HepG2 (cell line): ENCODE measurements around the gene PRR36. TPM values are rescaled to one million over a fixed set of nuclear protein-coding genes. Genes with fewer than 3 reads are reported as not detected.
A peak's percentile ranks its signal among the peaks of the same experiment; 100 is the strongest.

ENCODE experiments used
- ATAC-seq: fragments of 200-7000 bp; cut with Tn5 transposase; 3 replicates; pipeline ENCODE4 v1.9.1; 2020; ENCODE audit warnings: mild to moderate bottlenecking, moderate library complexity
- BruUV-seq: library from RNA; stranded (reverse); fragments of 400-500 nt; replicated peaks from 2 replicates; lab custom pipeline; 2021; lab: Mats Ljungman, UMichigan
- CTCF ChIA-PET: fragments of 300-600 bp; formaldehyde crosslinking; extraction: SDS; loops from one replicate; lab custom pipeline; 2021; ENCODE audit warnings: low total read pairs, inconsistent platforms, low intra/inter-chr PET ratio; lab: Yijun Ruan, JAX
- POLR2A ChIA-PET: fragments of 350-600 bp; sonication (Branson Sonifier 250); formaldehyde crosslinking; loops from one replicate; lab custom pipeline; 2020; ENCODE audit warnings: antibody characterized with exemption, inconsistent platforms; lab: Yijun Ruan, JAX
- DNase-seq: peaks from one replicate; pipeline ENCODE4 v3.0.0-alpha.2; 2015; ENCODE audit warnings: low spot score
- FAIRE-seq: peaks from 3 replicates; lab custom pipeline; 2011; peaks lifted over from hg19 to GRCh38; lab: Jason Lieb, UNC
- H2AFZ ChIP-seq: one replicate; pipeline ENCODE4 v1.6.1; 2011; ENCODE audit warnings: low read length, inconsistent platforms
- H3K27ac ChIP-seq: fragments of 300-600 bp; 3 replicates; pipeline ENCODE4 v1.8.0; 2011; ENCODE audit warnings: mixed run types, mild to moderate bottlenecking, mixed read lengths, low read length, inconsistent platforms; ENCODE audit not compliant: insufficient read depth; ENCODE audit errors: extremely low read length
- H3K27me3 ChIP-seq, 2 experiments: fragments of 200-600 bp in 1 of 2; 2 replicates in 1 of 2; 3 replicates in 1 of 2; pipeline versions ENCODE4 v1.6.0 to v1.8.0; 2011; ENCODE audit warnings: low read length in 2 of 2, mild to moderate bottlenecking in 2 of 2, moderate library complexity in 2 of 2, inconsistent platforms in 1 of 2; ENCODE audit not compliant: insufficient read depth in 2 of 2, control insufficient read depth in 1 of 2
- H3K36me3 ChIP-seq, 2 experiments: fragments of 200-600 bp in 1 of 2; replicated peaks in 1 of 2; 2 replicates in 1 of 2; 3 replicates in 1 of 2; pipeline versions ENCODE4 v1.5.1 to v1.8.0; 2011; ENCODE audit warnings: low read length in 2 of 2, inconsistent platforms in 1 of 2; ENCODE audit not compliant: insufficient read depth in 2 of 2, control insufficient read depth in 1 of 2
- H3K4me1 ChIP-seq: 2 replicates; pipeline ENCODE4 v1.5.1; 2012; ENCODE audit warnings: low read length, inconsistent platforms; ENCODE audit not compliant: insufficient read depth
- H3K4me2 ChIP-seq: 2 replicates; pipeline ENCODE4 v1.6.0; 2011; ENCODE audit warnings: low read depth, low read length, inconsistent platforms
- H3K4me3 ChIP-seq, 3 experiments: fragments of 200-600 bp in 1 of 3; sonication (generic), shearing (Covaris generic) in 1 of 3; replicated peaks in 1 of 3; 2 replicates each; pipeline ENCODE4 v1.5.1; 2011 to 2016; ENCODE audit warnings: low read length in 3 of 3, inconsistent platforms in 2 of 3, low read depth in 2 of 3, mild to moderate bottlenecking in 2 of 3, control low read depth in 1 of 3, mixed read lengths in 1 of 3; ENCODE audit not compliant: insufficient read depth in 1 of 3
- H3K79me2 ChIP-seq: one replicate; pipeline ENCODE4 v1.6.1; 2011; ENCODE audit warnings: low read length, inconsistent platforms; ENCODE audit not compliant: insufficient read depth
- H3K9ac ChIP-seq: 2 replicates; pipeline ENCODE4 v1.6.0; 2011; ENCODE audit warnings: mild to moderate bottlenecking, low read depth, low read length, inconsistent platforms; ENCODE audit not compliant: insufficient read depth
- H3K9me3 ChIP-seq: 2 replicates; pipeline ENCODE4 v1.5.1; 2012; ENCODE audit warnings: mild to moderate bottlenecking, low read length
- H4K20me1 ChIP-seq: 2 replicates; pipeline ENCODE4 v1.6.0; 2011; ENCODE audit warnings: inconsistent platforms, mild to moderate bottlenecking, low read length, moderate library complexity; ENCODE audit not compliant: insufficient read depth
- ARID4A ChIP-seq: sonication (generic); formaldehyde crosslinking; IDR thresholded peaks from 2 replicates; pipeline ENCODE4 v1.5.0; 2020; ENCODE audit warnings: mild to moderate bottlenecking, missing genetic modification reagents, borderline replicate concordance
- DNMT3B ChIP-seq: conservative IDR thresholded peaks from 2 replicates; pipeline ENCODE4 v1.6.1; 2016; ENCODE audit warnings: missing biosample characterization, control low read depth
- EEA1 ChIP-seq: sonication (generic); formaldehyde crosslinking; IDR thresholded peaks from 2 replicates; pipeline ENCODE4 v1.5.1; 2020; ENCODE audit warnings: mild to moderate bottlenecking, missing genetic modification reagents, borderline replicate concordance
- ZEB1 ChIP-seq: IDR thresholded peaks from 2 replicates; pipeline ENCODE4 v1.6.1; 2012; ENCODE audit warnings: mild to moderate bottlenecking, low read depth, inconsistent platforms; ENCODE audit not compliant: insufficient replicate concordance
- ZNF703 ChIP-seq: sonication (generic); formaldehyde crosslinking; IDR thresholded peaks from 2 replicates; pipeline ENCODE4 v1.5.1; 2020; ENCODE audit warnings: missing genetic modification reagents, mild to moderate bottlenecking, moderate library complexity, borderline replicate concordance
- WGBS: methylation state at CpG from one replicate; pipeline ENCODE4 v1.1.6; 2017; ENCODE audit warnings: low lambda C conversion rate; 5-methylcytosine and 5-hydroxymethylcytosine counted together
- in situ Hi-C: cut with HindIII; loops from 2 replicates; pipeline ENCODE4 v1.10.0; 2017; ENCODE audit warnings: low pct_unique_long_range_greater_than_20kb; ENCODE audit not compliant: extremely low pct_ligation_motif_present
- intact Hi-C: fragments of 100-400 bp; cut with micrococcal nuclease; formaldehyde crosslinking; loops from one replicate; pipeline ENCODE4 v1.10.0; 2022; ENCODE audit not compliant: unreplicated experiment
- polyA plus RNA-seq, 8 experiments: library from polyadenylated mRNA; depleted of rRNA in 3 of 8; stranded (reverse) in 7 of 8; unstranded in 1 of 8; fragments of >200 nt; fragmentation: Illumina TruSeq in 4 of 8; extraction: Trizol in 4 of 8; gene quantifications; 2 replicates each; pipeline versions ENCODE4 v1.2.1 to v1.2.3, GENCODE V29; 2011 to 2016; ENCODE audit warnings: low read depth in 4 of 8, missing spikeins in 1 of 8, mixed read lengths in 1 of 8; ENCODE audit not compliant: insufficient read depth in 1 of 8
- total RNA-seq, 5 experiments: library from RNA; depleted of rRNA; stranded (reverse); fragments of >200 nt; fragmentation: Illumina TruSeq; extraction: Trizol; gene quantifications; 2 replicates each; pipeline ENCODE4 v1.2.3, GENCODE V29; 2016; ENCODE audit warnings: low read depth in 1 of 5
- TF ChIP-seq, protein P1 (sequence below): sonication (generic); formaldehyde crosslinking; IDR thresholded peaks from 2 replicates; pipeline ENCODE4 v1.4.0; 2020; ENCODE audit warnings: missing genetic modification reagents, borderline replicate concordance
- TF ChIP-seq, protein P2 (sequence below): sonication (generic); formaldehyde crosslinking; IDR thresholded peaks from 2 replicates; pipeline ENCODE4 v1.4.0; 2020; ENCODE audit warnings: mild to moderate bottlenecking, missing genetic modification reagents, borderline replicate concordance

The PRR36 gene
- total and polyA plus RNA-seq, 2 of the 13 experiments (the other 11 are each of a cell fraction or from before 2014, with no cell fraction given) = 0.07 to 0.17 TPM

DNA sequence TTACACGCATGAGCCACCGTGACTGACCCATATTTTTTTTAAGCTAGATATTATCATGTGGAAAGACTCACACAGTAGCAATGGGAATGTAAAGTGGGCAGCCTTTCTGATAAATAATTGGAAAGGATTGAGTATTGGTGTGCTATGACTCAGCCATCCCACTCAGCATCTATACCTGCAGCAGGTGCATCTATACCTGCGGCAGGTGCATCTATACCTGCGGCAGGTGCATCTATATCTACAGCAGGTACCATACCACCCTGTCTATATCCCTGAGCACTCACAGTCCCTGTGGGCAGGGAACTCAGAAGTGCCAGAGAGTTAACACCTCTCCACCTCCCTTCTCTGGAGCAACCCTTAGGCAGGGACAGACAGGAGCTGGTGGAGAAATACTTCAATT, 8.9 kb upstream of the PRR36 start:
- H3K27me3 ChIP-seq = no peaks in the 10 kb centered on the region; a peak in 1 of 5 replicates
- no peak overlapping the region for H3K27ac ChIP-seq
- no peak overlapping the region for H2AFZ ChIP-seq
- peaks cover 34% of the 10 kb centered on the region for H3K4me1 ChIP-seq
- no peaks in the 10 kb centered on the region for H3K9me3 ChIP-seq
- in situ Hi-C loops (no loop called here), intact Hi-C loops (no loop called here)
- POLR2A ChIA-PET = interaction anchor here (0.7 kb wide), 1 partner anchor 379 kb away, joined by 3 read pairs; no protein-coding TSS in a partner anchor
- DNase-seq (no peak), FAIRE-seq (no peak), ATAC-seq (no peak)
- 40% methylated on average over 4 of the region's 4 CpGs for WGBS
- H3K4me2 ChIP-seq = no peak overlapping the region
- BruUV-seq = no TSS peak
- no peak overlapping the region for H3K4me3 ChIP-seq
- no peaks in the 10 kb centered on the region for H3K36me3 ChIP-seq
- no peak overlapping the region for H3K9ac ChIP-seq
- H3K79me2 ChIP-seq = no peaks in the 10 kb centered on the region
- no peak for TF ChIP-seq ARID4A (CRISPR knock-in tag)
- peak; percentile 88 for TF ChIP-seq ZEB1
- CTCF ChIA-PET = no interaction called here
- no peaks in the 10 kb centered on the region for H4K20me1 ChIP-seq

DNA sequence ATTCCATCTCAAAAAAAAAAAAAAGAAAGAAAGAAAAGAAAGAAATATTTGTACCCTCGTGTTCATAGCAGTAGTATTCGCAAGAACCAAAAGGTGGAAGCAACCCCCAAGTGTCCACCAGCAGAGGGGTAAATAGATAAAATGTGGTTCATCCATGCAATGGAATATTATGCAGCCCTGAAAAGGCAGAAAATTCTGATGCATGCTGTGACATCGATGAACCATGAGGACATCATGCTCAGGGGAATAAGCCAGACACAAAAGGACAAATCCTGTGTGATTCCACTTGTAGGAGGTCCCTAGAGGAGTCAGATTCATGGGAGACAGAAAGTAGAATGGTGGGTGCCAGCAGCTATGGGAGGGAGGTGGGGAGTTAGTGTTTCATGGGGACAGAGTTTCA, 7.7 kb upstream of the PRR36 start:
- no TSS peak for BruUV-seq
- H3K9ac ChIP-seq = no peak overlapping the region
- no peak for FAIRE-seq
- 61% methylated on average over 3 of the region's 3 CpGs for WGBS
- no peak for ATAC-seq
- H3K9me3 ChIP-seq = no peaks in the 10 kb centered on the region
- ChIA-PET POLR2A (interaction anchor here (0.6 kb wide), 1 partner anchor 39 kb away, joined by 3 read pairs; the partner anchor contains the start of gene SNAPC2), CTCF (no interaction called here)
- H3K79me2 ChIP-seq = no peaks in the 10 kb centered on the region
- no peaks in the 10 kb centered on the region; a peak in 1 of 5 replicates for H3K27me3 ChIP-seq
- no peak overlapping the region for H3K27ac ChIP-seq
- no peak overlapping the region for H3K4me3 ChIP-seq
- in situ Hi-C loops = no loop called here
- H3K36me3 ChIP-seq = no peaks in the 10 kb centered on the region
- H3K4me2 ChIP-seq = no peak overlapping the region
- intact Hi-C loops = no loop called here
- H2AFZ ChIP-seq = no peak overlapping the region
- DNase-seq = no peak
- H4K20me1 ChIP-seq = no peaks in the 10 kb centered on the region
- peaks cover 28% of the 10 kb centered on the region for H3K4me1 ChIP-seq
- TF ChIP-seq DNMT3B (CRISPR knock-in tag) = no peak
- TF ChIP-seq EEA1 = no peak
- no peak for TF ChIP-seq ZNF703
- TF ChIP-seq, protein P1, sequence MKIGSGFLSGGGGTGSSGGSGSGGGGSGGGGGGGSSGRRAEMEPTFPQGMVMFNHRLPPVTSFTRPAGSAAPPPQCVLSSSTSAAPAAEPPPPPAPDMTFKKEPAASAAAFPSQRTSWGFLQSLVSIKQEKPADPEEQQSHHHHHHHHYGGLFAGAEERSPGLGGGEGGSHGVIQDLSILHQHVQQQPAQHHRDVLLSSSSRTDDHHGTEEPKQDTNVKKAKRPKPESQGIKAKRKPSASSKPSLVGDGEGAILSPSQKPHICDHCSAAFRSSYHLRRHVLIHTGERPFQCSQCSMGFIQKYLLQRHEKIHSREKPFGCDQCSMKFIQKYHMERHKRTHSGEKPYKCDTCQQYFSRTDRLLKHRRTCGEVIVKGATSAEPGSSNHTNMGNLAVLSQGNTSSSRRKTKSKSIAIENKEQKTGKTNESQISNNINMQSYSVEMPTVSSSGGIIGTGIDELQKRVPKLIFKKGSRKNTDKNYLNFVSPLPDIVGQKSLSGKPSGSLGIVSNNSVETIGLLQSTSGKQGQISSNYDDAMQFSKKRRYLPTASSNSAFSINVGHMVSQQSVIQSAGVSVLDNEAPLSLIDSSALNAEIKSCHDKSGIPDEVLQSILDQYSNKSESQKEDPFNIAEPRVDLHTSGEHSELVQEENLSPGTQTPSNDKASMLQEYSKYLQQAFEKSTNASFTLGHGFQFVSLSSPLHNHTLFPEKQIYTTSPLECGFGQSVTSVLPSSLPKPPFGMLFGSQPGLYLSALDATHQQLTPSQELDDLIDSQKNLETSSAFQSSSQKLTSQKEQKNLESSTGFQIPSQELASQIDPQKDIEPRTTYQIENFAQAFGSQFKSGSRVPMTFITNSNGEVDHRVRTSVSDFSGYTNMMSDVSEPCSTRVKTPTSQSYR (CRISPR knock-in tag) = no peak
- TF ChIP-seq, protein P2, sequence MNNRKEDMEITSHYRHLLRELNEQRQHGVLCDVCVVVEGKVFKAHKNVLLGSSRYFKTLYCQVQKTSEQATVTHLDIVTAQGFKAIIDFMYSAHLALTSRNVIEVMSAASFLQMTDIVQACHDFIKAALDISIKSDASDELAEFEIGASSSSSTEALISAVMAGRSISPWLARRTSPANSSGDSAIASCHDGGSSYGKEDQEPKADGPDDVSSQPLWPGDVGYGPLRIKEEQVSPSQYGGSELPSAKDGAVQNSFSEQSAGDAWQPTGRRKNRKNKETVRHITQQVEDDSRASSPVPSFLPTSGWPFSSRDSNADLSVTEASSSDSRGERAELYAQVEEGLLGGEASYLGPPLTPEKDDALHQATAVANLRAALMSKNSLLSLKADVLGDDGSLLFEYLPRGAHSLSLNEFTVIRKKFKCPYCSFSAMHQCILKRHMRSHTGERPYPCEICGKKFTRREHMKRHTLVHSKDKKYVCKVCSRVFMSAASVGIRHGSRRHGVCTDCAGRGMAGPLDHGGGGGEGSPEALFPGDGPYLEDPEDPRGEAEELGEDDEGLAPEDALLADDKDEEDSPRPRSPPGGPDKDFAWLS = no peak
